Tibial nerve (tissue), 4 donors: ENCODE data around the gene LRRC4C. TPM values are rescaled to one million over a fixed set of nuclear protein-coding genes. Genes with fewer than 3 reads are reported as not detected.

Source experiments
- DNase-seq, 2 donors: peaks; one replicate each; pipeline ENCODE4 v3.0.0-alpha.2; 2019; ENCODE audit warnings: low spot score in 2 of 2
- H3K27ac ChIP-seq, 4 donors: fragments of 200-600 bp; sonication (generic) in 3 of 4; one replicate each; pipeline ENCODE4 v1.5.1; 2017 to 2019; ENCODE audit warnings: mild to moderate bottlenecking in 1 of 4
- H3K27me3 ChIP-seq, 2 donors: fragments of 200-600 bp; sonication (generic) in 1 of 2; one replicate each; pipeline versions ENCODE4 v1.5.1 to v1.6.0; 2017 to 2019
- H3K36me3 ChIP-seq, 3 donors: fragments of 200-600 bp; sonication (generic); one replicate each; pipeline ENCODE4 v1.5.1; 2018 to 2019
- H3K4me1 ChIP-seq, 4 donors: fragments of 200-600 bp; sonication (generic) in 3 of 4; one replicate each; pipeline ENCODE4 v1.5.1; 2017 to 2019
- H3K4me3 ChIP-seq, 4 donors: fragments of 200-600 bp; sonication (generic) in 3 of 4; one replicate each; pipeline ENCODE4 v1.5.1; 2017 to 2019; ENCODE audit warnings: mild to moderate bottlenecking in 1 of 4, moderate library complexity in 1 of 4
- H3K9me3 ChIP-seq, 4 donors: fragments of 200-600 bp; sonication (generic) in 3 of 4; one replicate each; pipeline ENCODE4 v1.5.1; 2017 to 2019
- EP300 ChIP-seq, 2 donors: sonication (generic); formaldehyde crosslinking; IDR thresholded peaks; one replicate each; pipeline ENCODE4 v1.6.1; 2017; ENCODE audit warnings: antibody characterized with exemption in 2 of 2, mild to moderate bottlenecking in 1 of 2
- POLR2A ChIP-seq, 2 donors: fragments of 450-650 bp; IDR thresholded peaks; one replicate each; pipeline ENCODE4 v1.6.1; 2017; ENCODE audit warnings: antibody characterized with exemption in 2 of 2, mild to moderate bottlenecking in 2 of 2, moderate library complexity in 2 of 2
- WGBS, 2 donors: methylation state at CpG; one replicate each; pipeline ENCODE4 v1.1.5; 2018; 5-methylcytosine and 5-hydroxymethylcytosine counted together
- total RNA-seq, 4 donors: library from RNA; depleted of rRNA; stranded (reverse); fragments of >200 nt; gene quantifications; one replicate each; pipeline ENCODE4 v1.1.0, GENCODE V29; 2016
- TF ChIP-seq, protein P1 (sequence below), 5 experiments: fragments of 200-600 bp in 3 of 5; fragments of 450-650 bp in 2 of 5; sonication (generic) in 3 of 5; IDR thresholded peaks; one replicate each; pipeline ENCODE4 v1.5.1; 2016 to 2019; ENCODE audit warnings: antibody characterized with exemption in 5 of 5, mild to moderate bottlenecking in 3 of 5, moderate library complexity in 2 of 5

The LRRC4C gene
- total RNA-seq, 4 donors from 2014 or later: 7.1 to 15.7 (median 8.4) TPM

DNA sequence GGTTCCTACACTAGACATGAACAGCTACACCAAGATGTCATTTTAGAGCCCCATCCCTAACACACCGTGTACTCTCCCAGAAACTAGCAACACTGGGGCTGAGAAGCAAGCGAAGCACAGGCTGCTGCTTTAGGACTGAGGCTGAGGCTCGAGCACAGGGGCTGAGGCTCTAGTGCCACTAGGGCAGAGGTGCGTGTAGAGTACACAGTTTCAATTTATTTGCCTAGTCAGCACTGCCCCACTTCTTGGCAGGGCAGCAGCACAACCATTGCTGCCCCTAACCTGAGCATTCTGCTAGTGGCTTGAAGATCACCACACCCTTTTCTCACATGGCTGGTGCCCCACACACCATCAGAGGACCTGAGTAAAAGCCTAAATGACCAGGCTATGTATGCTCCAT lies 713.2 kb downstream of the LRRC4C start:
- H3K4me3 ChIP-seq: no peak overlapping the region
- 59 to 72% methylated on average over 4 of the region's 4 CpGs for whole genome bisulfite sequencing, 2 donors
- peaks cover 0 to 23% (median 0%) of the 10 kb centered on the region in 4 donors for H3K9me3 ChIP-seq
- no peaks in the 10 kb centered on the region for H3K36me3 ChIP-seq
- no peaks in the 10 kb centered on the region for H3K4me1 ChIP-seq
- H3K27me3 ChIP-seq: no peaks in the 10 kb centered on the region
- TF ChIP-seq POLR2A (IDR thresholded peaks at IDR 0.05) (no peak), EP300 (IDR thresholded peaks at IDR 0.05) (no peak)
- TF ChIP-seq, protein P1, sequence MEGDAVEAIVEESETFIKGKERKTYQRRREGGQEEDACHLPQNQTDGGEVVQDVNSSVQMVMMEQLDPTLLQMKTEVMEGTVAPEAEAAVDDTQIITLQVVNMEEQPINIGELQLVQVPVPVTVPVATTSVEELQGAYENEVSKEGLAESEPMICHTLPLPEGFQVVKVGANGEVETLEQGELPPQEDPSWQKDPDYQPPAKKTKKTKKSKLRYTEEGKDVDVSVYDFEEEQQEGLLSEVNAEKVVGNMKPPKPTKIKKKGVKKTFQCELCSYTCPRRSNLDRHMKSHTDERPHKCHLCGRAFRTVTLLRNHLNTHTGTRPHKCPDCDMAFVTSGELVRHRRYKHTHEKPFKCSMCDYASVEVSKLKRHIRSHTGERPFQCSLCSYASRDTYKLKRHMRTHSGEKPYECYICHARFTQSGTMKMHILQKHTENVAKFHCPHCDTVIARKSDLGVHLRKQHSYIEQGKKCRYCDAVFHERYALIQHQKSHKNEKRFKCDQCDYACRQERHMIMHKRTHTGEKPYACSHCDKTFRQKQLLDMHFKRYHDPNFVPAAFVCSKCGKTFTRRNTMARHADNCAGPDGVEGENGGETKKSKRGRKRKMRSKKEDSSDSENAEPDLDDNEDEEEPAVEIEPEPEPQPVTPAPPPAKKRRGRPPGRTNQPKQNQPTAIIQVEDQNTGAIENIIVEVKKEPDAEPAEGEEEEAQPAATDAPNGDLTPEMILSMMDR (IDR thresholded peaks at IDR 0.05): no peak
- no peak for DNase-seq
- no peak overlapping the region for H3K27ac ChIP-seq

DNA sequence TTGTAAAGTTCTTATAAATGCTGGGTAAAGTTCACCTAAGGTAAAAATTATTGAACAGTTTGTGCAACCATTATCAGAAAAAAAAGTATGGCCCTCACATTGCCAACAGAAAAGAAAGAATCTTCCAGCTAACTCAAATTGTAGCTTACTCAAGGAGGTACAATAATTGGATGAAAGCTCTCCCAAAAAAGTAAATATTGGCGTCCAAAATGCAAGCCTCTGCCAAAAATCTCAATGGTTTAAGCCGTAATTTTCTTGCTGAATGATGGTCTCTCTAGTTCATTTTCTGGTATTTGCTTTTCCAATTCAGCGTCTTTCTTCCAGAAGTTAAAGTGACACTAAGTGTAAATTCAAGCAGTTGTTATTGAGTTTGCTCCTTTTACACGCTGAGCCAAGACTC lies 727.3 kb downstream of the LRRC4C start:
- no peak overlapping the region for H3K4me3 ChIP-seq
- no peak overlapping the region for H3K27ac ChIP-seq
- H3K9me3 ChIP-seq: peaks cover 0 to 21% (median 0%) of the 10 kb centered on the region in 4 donors
- 33 to 48% methylated on average over 4 of the region's 4 CpGs for WGBS, 2 donors
- no peaks in the 10 kb centered on the region for H3K36me3 ChIP-seq
- TF ChIP-seq, protein P1 (IDR thresholded peaks at IDR 0.05): no peak
- TF ChIP-seq EP300 (IDR thresholded peaks at IDR 0.05): no peak
- no peak for TF ChIP-seq POLR2A (IDR thresholded peaks at IDR 0.05)
- no peak for DNase-seq
- H3K27me3 ChIP-seq: no peaks in the 10 kb centered on the region
- H3K4me1 ChIP-seq: no peaks in the 10 kb centered on the region

DNA sequence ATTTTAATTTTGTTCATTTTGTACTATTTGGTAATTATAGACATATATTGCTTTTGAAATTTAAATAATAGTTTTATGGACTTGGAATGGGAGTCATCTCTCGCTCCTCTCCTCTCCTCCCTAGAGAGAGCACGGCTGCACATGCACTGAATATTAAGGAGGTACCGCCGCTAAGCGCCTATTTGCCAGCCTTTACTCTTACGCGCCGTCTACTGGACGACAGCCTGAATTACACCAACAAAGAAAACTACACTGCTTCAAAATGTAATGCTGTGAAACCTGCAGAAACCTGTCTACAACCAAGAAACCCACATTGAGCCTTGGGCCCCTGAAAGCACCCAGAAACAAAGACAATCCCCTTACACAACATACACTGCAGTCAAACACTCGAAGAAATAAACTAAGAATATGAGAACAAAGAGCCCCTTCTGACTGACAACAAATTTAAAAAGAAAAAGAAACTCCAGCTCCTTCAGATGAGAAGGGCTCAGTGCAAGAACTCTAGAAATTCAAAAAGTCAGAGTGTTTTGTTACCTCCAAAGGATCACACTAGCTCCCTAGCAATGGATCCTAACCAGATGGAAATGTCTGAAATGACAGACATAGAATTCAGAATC lies 737.2 kb downstream of the LRRC4C start:
- H3K36me3 ChIP-seq: no peaks in the 10 kb centered on the region
- no peaks in the 10 kb centered on the region for H3K27me3 ChIP-seq
- no peaks in the 10 kb centered on the region for H3K4me1 ChIP-seq
- no peaks in the 10 kb centered on the region for H3K9me3 ChIP-seq
- H3K4me3 ChIP-seq: no peak overlapping the region
- no peak for DNase-seq
- WGBS, 2 donors: 30 to 35% methylated on average over 10 of the region's 10 CpGs
- no peak for TF ChIP-seq EP300 (IDR thresholded peaks at IDR 0.05)
- H3K27ac ChIP-seq: no peak overlapping the region

DNA sequence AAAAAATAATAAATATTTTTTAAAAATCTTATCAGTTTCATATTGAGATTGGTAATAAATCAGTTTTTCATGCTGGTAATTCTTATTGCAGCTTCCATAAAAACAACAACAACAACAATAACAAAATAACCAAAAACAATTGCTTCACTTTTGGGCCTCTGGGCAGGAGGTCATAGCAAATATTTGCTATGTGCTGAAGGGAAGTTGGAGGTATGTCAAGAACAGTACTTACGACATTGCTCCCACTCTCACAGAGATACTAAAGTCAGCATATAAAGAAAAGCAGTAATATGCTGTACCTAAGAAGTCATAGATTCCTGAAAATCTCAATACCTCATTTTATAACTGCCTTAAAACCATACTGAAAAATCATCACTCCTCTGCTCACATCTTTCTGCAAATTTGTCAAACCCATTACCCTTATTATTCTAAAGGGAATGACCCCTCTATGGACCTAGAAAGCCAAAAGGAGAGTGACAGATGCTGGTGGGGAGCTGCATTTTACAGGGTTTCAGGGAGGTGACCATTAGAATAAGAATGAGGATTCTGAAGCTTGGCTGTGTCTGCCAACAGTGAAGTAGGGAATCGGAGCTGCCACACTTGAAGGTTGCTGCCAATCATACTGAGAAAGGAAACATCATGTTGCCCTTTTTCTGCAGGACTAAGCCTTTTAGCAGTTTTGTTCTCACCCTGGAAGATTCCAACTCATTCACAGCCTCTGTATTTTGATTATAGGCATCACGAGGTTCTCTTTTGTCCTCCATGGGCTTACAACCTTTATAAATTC lies 742.9 kb downstream of the LRRC4C start:
- 42 to 46% methylated on average over 3 of the region's 3 CpGs for WGBS, 2 donors
- Histone ChIP-seq H3K9me3 (no peaks in the 10 kb centered on the region), H3K4me1 (no peaks in the 10 kb centered on the region), H3K27me3 (no peaks in the 10 kb centered on the region), H3K36me3 (no peaks in the 10 kb centered on the region), H3K4me3 (no peak overlapping the region), H3K27ac (no peak overlapping the region)
- no peak for TF ChIP-seq EP300 (IDR thresholded peaks at IDR 0.05)
- TF ChIP-seq, protein P1 (IDR thresholded peaks at IDR 0.05): no peak
- no peak for TF ChIP-seq POLR2A (IDR thresholded peaks at IDR 0.05)
- no peak for DNase-seq

DNA sequence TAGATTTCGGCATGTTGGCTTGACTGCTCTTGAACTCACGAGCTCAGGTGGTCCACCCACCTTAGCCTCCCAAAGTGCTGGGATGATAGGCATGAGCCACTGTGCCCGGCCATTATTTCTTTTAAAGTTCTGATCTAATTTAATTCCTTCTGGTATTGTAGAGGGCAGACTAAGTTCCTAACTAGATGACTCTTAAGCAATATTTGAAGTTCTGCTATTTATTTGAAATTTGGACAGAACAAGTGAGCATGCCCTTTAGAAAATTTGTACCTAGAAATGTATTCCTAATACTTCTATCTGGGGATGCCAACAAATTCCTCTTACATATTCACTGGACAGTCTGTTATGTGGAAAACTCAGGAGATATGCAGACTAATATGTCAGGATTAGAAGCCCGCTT lies 746.4 kb downstream of the LRRC4C start:
- TF ChIP-seq EP300 (IDR thresholded peaks at IDR 0.05) (no peak), POLR2A (IDR thresholded peaks at IDR 0.05) (no peak)
- TF ChIP-seq, protein P1 (IDR thresholded peaks at IDR 0.05): no peak
- 86 to 89% methylated on average over 4 of the region's 4 CpGs for WGBS, 2 donors
- Histone ChIP-seq H3K9me3 (no peaks in the 10 kb centered on the region), H3K36me3 (no peaks in the 10 kb centered on the region), H3K27me3 (no peaks in the 10 kb centered on the region), H3K4me1 (no peaks in the 10 kb centered on the region), H3K4me3 (no peak overlapping the region), H3K27ac (no peak overlapping the region)
- no peak for DNase-seq
